HG03575 (cell line): ENCODE results near the gene PCDH9.
"Not testable (repeated sequence)": the region's sequence is repeated elsewhere in the genome, so short reads cannot be mapped to it uniquely, and the experiment has no call there.

Experiments used
- ATAC-seq: cut with Tn5 transposase; IDR thresholded peaks from one replicate; pipeline ENCODE4 v1.9.1; 2021; ENCODE audit not compliant: unreplicated experiment, insufficient number of reproducible peaks, low FRiP score; ENCODE audit errors: extremely low read depth

Gene PCDH9

GRCh38 chr13:66275416-66275815 is 954.7 kb downstream of the PCDH9 start:
- ATAC-seq, result no peak

DNA sequence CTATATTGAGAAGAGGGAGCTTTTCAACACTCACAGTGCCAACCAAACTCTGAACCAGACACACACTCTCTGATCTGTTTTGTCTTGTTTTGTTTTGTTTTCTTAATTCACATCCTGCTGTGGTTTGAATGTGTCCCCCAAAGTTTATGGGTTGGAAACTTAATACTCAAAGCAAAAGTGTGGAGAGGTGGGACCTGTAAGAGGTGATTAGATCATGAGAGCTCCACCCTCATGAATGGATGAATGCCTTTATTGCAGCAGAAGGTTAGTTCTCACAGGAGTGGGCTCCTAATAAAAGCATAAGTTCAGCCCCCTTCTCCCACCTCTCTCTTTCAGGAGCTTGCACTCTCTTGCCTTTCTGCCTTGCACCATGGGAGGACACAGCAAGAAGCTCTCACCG is 957.1 kb downstream of the PCDH9 start:
- no peak for ATAC-seq

DNA sequence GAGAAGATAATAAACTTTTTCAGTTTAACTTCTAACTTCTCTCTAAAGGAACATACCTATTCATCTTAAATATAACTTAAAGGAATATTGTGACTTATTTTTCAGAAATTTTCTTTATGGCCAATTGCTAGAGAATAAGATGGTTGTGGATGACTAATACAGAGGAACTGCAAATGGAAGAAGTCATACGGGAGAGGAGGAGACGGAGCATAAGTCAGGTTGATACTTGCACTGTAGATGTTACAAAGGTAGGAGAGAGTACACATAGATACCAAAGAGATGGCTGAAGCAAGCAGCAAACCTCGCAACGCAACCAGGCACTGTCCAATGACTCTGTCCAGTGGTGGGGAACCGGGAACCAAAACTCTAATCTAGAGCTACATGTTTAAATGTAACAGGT is 963.4 kb downstream of the PCDH9 start:
- no peak for ATAC-seq

DNA sequence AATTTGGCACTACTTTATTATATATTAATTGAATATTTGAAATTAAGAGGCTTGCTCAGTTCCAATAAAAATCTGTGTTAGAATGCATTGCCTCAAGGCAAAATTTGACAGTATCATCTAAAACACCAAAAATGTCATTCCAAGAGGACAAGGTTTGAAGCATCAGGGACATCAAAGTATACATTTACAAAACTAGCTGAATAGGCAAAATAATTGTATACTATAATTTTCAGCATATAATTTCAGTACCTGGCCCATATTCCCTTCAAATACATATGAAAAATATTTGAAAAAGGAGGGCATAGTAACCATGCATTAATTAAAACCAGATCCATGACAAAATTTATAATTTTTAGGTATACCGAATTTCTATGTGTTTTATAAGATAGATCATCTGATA is 963.8 kb downstream of the PCDH9 start:
- ATAC-seq, result no peak

GRCh38 chr13:66265371-66265770 is 964.8 kb downstream of the PCDH9 start:
- no peak for ATAC-seq

DNA sequence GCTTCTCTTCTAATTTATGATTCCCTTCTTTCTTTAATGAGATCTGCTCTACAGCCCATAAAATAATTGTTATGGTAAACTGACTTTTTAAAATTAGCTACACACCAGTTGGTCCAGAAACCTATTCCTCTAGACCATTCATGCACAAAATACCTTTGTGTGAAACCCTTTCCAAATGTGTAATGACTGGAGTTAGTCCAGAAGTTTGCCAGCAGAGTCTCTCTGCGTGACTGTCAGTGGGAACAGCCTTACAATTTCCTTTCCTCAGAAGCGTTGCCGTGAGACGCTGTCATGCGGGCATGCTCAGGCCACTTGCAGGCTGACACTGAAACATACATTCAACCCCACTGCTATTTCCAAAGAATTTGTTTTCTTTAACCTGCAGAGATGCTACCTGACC is 965.2 kb downstream of the PCDH9 start:
- no peak for ATAC-seq

- no peak for ATAC-seq
Observed at GRCh38 chr13:66262330-66262729, 967.8 kb downstream of the PCDH9 start.

GRCh38 chr13:66259426-66259825 is 970.7 kb downstream of the PCDH9 start:
- ATAC-seq, result not testable (repeated sequence)
